HUES48 (cell line): ENCODE measurements around the gene PPM1M.

Source experiments
- H3K27ac ChIP-seq: one replicate; pipeline ENCODE4 v1.7.0; 2013; ENCODE audit warnings: low read depth, low read length, inconsistent platforms
- H3K27me3 ChIP-seq: 2 replicates; pipeline ENCODE4 v1.6.1; 2013; ENCODE audit warnings: mild to moderate bottlenecking, low read length; ENCODE audit not compliant: control insufficient read depth, insufficient read depth
- H3K36me3 ChIP-seq: 2 replicates; pipeline ENCODE4 v1.6.1; 2013; ENCODE audit warnings: low read length; ENCODE audit not compliant: control insufficient read depth, insufficient read depth
- H3K4me1 ChIP-seq: 2 replicates; pipeline ENCODE4 v1.6.1; 2013; ENCODE audit warnings: mild to moderate bottlenecking, low read length; ENCODE audit not compliant: control insufficient read depth, insufficient read depth
- H3K4me3 ChIP-seq: 2 replicates; pipeline ENCODE4 v1.5.1; 2013; ENCODE audit warnings: mild to moderate bottlenecking, low read depth, low read length
- H3K9ac ChIP-seq: 2 replicates; pipeline ENCODE4 v1.6.1; 2013; ENCODE audit warnings: mild to moderate bottlenecking, low read depth, low read length, moderate library complexity
- H3K9me3 ChIP-seq: 2 replicates; pipeline ENCODE4 v1.6.1; 2013; ENCODE audit warnings: low read length; ENCODE audit not compliant: control insufficient read depth, insufficient read depth

The PPM1M gene

GRCh38 chr3:52249683-52250082, 4.1 kb downstream of the PPM1M start:
- H3K4me3 ChIP-seq = no peak overlapping the region
- no peaks in the 10 kb centered on the region for H3K9me3 ChIP-seq
- no peak overlapping the region for H3K9ac ChIP-seq
- peaks cover 51% of the 10 kb centered on the region for H3K36me3 ChIP-seq
- peaks cover 4% of the 10 kb centered on the region; the same call in 1 of the 2 replicates for H3K4me1 ChIP-seq
- H3K27me3 ChIP-seq = peaks cover 22% of the 10 kb centered on the region
- no peak overlapping the region for H3K27ac ChIP-seq

- Histone ChIP-seq H3K9me3 (no peaks in the 10 kb centered on the region), H3K9ac (no peak overlapping the region), H3K36me3 (peaks cover 52% of the 10 kb centered on the region), H3K4me1 (peaks cover 4% of the 10 kb centered on the region; the same call in 1 of the 2 replicates), H3K27ac (no peak overlapping the region), H3K27me3 (peaks cover 18% of the 10 kb centered on the region), H3K4me3 (no peak overlapping the region)
Measured at GRCh38 chr3:52250122-52250521, 4.6 kb downstream of the PPM1M start.

- no peak overlapping the region for H3K27ac ChIP-seq
- peaks cover 87% of the 10 kb centered on the region for H3K36me3 ChIP-seq
- H3K9ac ChIP-seq = no peak overlapping the region
Measured at GRCh38 chr3:52253314-52254304, 8.1 kb downstream of the PPM1M start.

GRCh38 chr3:52254608-52255007, 9.0 kb downstream of the PPM1M start:
- Histone ChIP-seq H3K27me3 (no peaks in the 10 kb centered on the region), H3K27ac (no peak overlapping the region), H3K4me3 (no peak overlapping the region), H3K4me1 (no peaks in the 10 kb centered on the region), H3K9ac (no peak overlapping the region), H3K36me3 (peaks cover 89% of the 10 kb centered on the region), H3K9me3 (no peaks in the 10 kb centered on the region)

More at GRCh38 chr3:52253314-52254304, 8.1 kb downstream of the PPM1M start:
- Histone ChIP-seq H3K4me1 (no peaks in the 10 kb centered on the region), H3K27me3 (no peaks in the 10 kb centered on the region), H3K4me3 (no peak overlapping the region), H3K9me3 (no peaks in the 10 kb centered on the region)

DNA sequence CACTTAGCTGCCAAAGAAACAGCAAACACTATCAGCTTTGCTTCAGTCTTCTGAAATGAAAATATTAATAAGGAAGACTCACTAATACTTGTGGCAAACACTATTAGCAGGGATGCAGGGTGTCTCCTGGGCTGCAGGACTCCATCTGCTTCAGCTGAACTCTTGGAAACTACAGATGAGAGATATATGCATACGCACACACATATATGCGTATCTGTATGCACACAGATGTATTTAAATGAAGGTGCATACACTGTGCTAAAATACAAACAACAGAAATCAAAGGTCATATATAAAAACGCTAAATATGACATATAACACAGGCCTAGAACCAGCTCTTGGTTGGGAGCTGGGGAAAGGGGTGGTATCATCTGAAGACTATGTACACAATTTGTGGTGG, 10.6 kb downstream of the PPM1M start:
- no peak overlapping the region for H3K27ac ChIP-seq

GRCh38 chr3:52256622-52257021, 11.1 kb downstream of the PPM1M start:
- peaks cover 91% of the 10 kb centered on the region for H3K36me3 ChIP-seq

More for the DNA sequence above, 10.6 kb downstream of the PPM1M start:
- Histone ChIP-seq H3K4me3 (no peak overlapping the region), H3K27me3 (no peaks in the 10 kb centered on the region), H3K9ac (no peak overlapping the region), H3K36me3 (peaks cover 90% of the 10 kb centered on the region), H3K4me1 (no peaks in the 10 kb centered on the region), H3K9me3 (no peaks in the 10 kb centered on the region)

GRCh38 chr3:52257911-52258310, 12.4 kb downstream of the PPM1M start:
- Histone ChIP-seq H3K4me1 (no peaks in the 10 kb centered on the region), H3K27ac (no peak overlapping the region), H3K9ac (no peak overlapping the region), H3K27me3 (no peaks in the 10 kb centered on the region), H3K4me3 (no peak overlapping the region), H3K9me3 (no peaks in the 10 kb centered on the region), H3K36me3 (peaks cover 92% of the 10 kb centered on the region)

More at GRCh38 chr3:52256622-52257021, 11.1 kb downstream of the PPM1M start:
- no peaks in the 10 kb centered on the region for H3K27me3 ChIP-seq
- H3K27ac ChIP-seq = no peak overlapping the region
- H3K9me3 ChIP-seq = no peaks in the 10 kb centered on the region
- no peaks in the 10 kb centered on the region for H3K4me1 ChIP-seq
- H3K4me3 ChIP-seq = no peak overlapping the region
- H3K9ac ChIP-seq = no peak overlapping the region

DNA sequence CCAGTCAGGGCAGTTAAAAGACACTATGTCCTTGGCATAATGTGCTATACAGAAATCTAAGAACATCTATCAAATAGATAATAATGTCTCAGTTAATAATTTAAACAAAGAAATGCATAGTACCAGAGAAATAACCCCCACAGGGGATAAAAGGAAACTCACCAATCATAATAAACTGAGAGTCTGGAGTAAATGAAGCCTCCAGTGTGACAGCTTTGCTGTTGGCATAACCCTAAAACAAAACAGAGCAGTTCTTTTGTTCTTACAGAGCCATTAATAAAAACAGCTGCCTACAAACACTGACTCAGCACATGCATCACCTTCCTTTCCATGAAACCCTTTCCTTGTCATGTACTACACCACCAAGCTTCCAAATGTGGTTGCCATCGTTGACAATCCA, 13.5 kb downstream of the PPM1M start:
- Histone ChIP-seq H3K4me1 (no peaks in the 10 kb centered on the region), H3K9me3 (no peaks in the 10 kb centered on the region), H3K36me3 (peaks cover 92% of the 10 kb centered on the region), H3K27ac (no peak overlapping the region), H3K4me3 (no peak overlapping the region), H3K9ac (no peak overlapping the region), H3K27me3 (no peaks in the 10 kb centered on the region)

GRCh38 chr3:52259448-52259847, 13.9 kb downstream of the PPM1M start:
- Histone ChIP-seq H3K4me1 (no peaks in the 10 kb centered on the region), H3K36me3 (peaks cover 93% of the 10 kb centered on the region), H3K27ac (no peak overlapping the region)

DNA sequence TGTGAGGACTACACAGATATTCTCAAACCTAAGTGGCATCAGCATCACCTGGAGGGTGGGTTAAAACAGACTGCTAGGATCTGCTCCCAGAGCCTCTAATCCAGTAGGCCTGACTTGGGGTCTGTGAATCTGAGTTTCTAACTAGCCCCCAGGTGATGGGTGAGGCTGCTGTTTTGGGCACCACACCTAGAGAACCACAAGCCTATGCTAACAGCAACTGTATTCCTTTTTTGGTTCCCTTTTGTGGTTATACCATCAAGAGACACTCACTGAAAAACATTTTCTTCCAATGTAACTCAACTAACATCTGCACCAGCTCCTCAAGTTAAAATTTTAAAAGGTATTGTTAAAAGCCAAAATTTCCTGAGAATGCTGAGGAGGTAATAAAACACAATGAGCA, 16.9 kb downstream of the PPM1M start:
- H3K27ac ChIP-seq = no peak overlapping the region
- H3K4me1 ChIP-seq = no peaks in the 10 kb centered on the region
- peaks cover 98% of the 10 kb centered on the region for H3K36me3 ChIP-seq
- H3K9ac ChIP-seq = no peak overlapping the region
- H3K9me3 ChIP-seq = no peaks in the 10 kb centered on the region
- no peaks in the 10 kb centered on the region for H3K27me3 ChIP-seq
- H3K4me3 ChIP-seq = no peak overlapping the region

More at GRCh38 chr3:52259448-52259847, 13.9 kb downstream of the PPM1M start:
- Histone ChIP-seq H3K9ac (no peak overlapping the region), H3K4me3 (no peak overlapping the region), H3K27me3 (no peaks in the 10 kb centered on the region), H3K9me3 (no peaks in the 10 kb centered on the region)

DNA sequence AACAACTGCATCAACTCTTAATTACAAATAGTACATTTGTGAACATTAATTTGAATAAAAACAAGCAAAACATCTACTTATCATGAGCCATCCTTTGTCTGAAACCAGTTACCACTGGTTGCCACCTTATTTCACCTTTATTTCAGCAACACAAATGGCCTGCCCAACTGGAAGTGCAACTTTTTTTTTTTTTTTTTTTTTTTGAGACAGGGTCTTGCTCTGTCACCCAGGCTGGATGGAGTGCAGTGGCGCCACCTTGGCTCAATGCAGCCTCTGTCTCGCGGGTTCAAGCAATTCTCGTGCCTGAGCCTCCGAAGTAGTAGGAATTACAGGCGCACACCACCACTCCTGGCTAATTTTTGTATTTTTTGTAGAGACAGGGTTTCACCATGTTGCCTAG, 19.8 kb downstream of the PPM1M start:
- no peaks in the 10 kb centered on the region for H3K4me1 ChIP-seq
- H3K9ac ChIP-seq = no peak overlapping the region
- no peak overlapping the region for H3K4me3 ChIP-seq
- H3K27me3 ChIP-seq = no peaks in the 10 kb centered on the region
- H3K9me3 ChIP-seq = no peaks in the 10 kb centered on the region
- peaks cover 98% of the 10 kb centered on the region for H3K36me3 ChIP-seq
- no peak overlapping the region for H3K27ac ChIP-seq
